ENCODE results near the gene ZNF317. TPM values are rescaled to one million over a fixed set of nuclear protein-coding genes. Genes with fewer than 3 reads are reported as not detected.

Gene ZNF317
- total and polyA plus RNA-seq, 9 of the 15 experiments (the other 6 are each of a cell fraction or from before 2014, with no cell fraction given), result 17.3 to 43.2 (median 34.8) TPM

DNA sequence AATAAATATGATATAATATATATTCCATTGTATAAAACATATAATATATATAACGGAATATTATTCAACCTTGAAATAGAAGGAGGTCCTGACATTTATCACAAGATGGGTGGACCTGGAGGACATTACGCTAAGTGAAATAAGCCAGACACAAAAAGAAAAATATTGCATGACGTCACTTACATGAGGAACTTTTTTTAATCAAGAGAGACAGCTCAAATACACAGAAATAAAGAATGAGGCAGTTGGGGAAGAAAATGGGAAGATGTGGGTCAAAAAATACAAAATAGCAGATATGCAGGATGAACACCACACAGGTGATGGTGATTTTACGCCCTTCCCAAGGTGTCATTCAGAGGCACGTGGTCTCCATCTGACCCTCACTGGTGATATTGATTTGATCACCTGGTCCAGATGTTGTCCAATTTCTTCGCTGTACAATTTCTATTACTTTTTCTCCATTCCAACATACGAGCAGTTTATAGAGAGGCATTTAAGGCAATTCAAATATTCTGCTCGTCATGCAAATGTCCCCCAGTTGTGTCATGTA lies 513 bp upstream of the ZNF317 start (continued):
- TF ChIP-seq, protein P1, sequence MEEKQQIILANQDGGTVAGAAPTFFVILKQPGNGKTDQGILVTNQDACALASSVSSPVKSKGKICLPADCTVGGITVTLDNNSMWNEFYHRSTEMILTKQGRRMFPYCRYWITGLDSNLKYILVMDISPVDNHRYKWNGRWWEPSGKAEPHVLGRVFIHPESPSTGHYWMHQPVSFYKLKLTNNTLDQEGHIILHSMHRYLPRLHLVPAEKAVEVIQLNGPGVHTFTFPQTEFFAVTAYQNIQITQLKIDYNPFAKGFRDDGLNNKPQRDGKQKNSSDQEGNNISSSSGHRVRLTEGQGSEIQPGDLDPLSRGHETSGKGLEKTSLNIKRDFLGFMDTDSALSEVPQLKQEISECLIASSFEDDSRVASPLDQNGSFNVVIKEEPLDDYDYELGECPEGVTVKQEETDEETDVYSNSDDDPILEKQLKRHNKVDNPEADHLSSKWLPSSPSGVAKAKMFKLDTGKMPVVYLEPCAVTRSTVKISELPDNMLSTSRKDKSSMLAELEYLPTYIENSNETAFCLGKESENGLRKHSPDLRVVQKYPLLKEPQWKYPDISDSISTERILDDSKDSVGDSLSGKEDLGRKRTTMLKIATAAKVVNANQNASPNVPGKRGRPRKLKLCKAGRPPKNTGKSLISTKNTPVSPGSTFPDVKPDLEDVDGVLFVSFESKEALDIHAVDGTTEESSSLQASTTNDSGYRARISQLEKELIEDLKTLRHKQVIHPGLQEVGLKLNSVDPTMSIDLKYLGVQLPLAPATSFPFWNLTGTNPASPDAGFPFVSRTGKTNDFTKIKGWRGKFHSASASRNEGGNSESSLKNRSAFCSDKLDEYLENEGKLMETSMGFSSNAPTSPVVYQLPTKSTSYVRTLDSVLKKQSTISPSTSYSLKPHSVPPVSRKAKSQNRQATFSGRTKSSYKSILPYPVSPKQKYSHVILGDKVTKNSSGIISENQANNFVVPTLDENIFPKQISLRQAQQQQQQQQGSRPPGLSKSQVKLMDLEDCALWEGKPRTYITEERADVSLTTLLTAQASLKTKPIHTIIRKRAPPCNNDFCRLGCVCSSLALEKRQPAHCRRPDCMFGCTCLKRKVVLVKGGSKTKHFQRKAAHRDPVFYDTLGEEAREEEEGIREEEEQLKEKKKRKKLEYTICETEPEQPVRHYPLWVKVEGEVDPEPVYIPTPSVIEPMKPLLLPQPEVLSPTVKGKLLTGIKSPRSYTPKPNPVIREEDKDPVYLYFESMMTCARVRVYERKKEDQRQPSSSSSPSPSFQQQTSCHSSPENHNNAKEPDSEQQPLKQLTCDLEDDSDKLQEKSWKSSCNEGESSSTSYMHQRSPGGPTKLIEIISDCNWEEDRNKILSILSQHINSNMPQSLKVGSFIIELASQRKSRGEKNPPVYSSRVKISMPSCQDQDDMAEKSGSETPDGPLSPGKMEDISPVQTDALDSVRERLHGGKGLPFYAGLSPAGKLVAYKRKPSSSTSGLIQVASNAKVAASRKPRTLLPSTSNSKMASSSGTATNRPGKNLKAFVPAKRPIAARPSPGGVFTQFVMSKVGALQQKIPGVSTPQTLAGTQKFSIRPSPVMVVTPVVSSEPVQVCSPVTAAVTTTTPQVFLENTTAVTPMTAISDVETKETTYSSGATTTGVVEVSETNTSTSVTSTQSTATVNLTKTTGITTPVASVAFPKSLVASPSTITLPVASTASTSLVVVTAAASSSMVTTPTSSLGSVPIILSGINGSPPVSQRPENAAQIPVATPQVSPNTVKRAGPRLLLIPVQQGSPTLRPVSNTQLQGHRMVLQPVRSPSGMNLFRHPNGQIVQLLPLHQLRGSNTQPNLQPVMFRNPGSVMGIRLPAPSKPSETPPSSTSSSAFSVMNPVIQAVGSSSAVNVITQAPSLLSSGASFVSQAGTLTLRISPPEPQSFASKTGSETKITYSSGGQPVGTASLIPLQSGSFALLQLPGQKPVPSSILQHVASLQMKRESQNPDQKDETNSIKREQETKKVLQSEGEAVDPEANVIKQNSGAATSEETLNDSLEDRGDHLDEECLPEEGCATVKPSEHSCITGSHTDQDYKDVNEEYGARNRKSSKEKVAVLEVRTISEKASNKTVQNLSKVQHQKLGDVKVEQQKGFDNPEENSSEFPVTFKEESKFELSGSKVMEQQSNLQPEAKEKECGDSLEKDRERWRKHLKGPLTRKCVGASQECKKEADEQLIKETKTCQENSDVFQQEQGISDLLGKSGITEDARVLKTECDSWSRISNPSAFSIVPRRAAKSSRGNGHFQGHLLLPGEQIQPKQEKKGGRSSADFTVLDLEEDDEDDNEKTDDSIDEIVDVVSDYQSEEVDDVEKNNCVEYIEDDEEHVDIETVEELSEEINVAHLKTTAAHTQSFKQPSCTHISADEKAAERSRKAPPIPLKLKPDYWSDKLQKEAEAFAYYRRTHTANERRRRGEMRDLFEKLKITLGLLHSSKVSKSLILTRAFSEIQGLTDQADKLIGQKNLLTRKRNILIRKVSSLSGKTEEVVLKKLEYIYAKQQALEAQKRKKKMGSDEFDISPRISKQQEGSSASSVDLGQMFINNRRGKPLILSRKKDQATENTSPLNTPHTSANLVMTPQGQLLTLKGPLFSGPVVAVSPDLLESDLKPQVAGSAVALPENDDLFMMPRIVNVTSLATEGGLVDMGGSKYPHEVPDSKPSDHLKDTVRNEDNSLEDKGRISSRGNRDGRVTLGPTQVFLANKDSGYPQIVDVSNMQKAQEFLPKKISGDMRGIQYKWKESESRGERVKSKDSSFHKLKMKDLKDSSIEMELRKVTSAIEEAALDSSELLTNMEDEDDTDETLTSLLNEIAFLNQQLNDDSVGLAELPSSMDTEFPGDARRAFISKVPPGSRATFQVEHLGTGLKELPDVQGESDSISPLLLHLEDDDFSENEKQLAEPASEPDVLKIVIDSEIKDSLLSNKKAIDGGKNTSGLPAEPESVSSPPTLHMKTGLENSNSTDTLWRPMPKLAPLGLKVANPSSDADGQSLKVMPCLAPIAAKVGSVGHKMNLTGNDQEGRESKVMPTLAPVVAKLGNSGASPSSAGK (IDR thresholded peaks at IDR 0.05), result peak; percentile 46; the same call in 1 of the 2 replicates
- TF ChIP-seq ZNF766 (CRISPR knock-in tag; conservative IDR thresholded peaks at IDR 0.05) (0 out of 2 replicates have a peak, but pooled peaks have one; percentile 2), JUND (IDR thresholded peaks at IDR 0.05; ENCODE audit: borderline replicate concordance, low read depth, low read length) (no peak), JUND (tag; IDR thresholded peaks at IDR 0.05; ENCODE audit: borderline replicate concordance, low read depth, low read length) (peak; percentile 56; the same call in 2 of the 3 replicates), MIER1 (IDR thresholded peaks at IDR 0.05; ENCODE audit: low read depth) (no peak), KHSRP (IDR thresholded peaks at IDR 0.05) (0 out of 2 replicates have a peak, but pooled peaks have one; percentile 31), RAD51 (IDR thresholded peaks at IDR 0.05; ENCODE audit: borderline replicate concordance, low read depth) (0 out of 2 replicates have a peak, but pooled peaks have one; percentile 17), MNT (conservative IDR thresholded peaks at IDR 0.05) (0 out of 4 replicates have a peak, but pooled peaks of 1 of the 2 experiments have one; percentile 29), ATF7 (IDR thresholded peaks at IDR 0.05) (peak; percentile 39; the same call in 1 of the 2 replicates), ZKSCAN1 (IDR thresholded peaks at IDR 0.05; ENCODE audit: low read depth, low read length) (no peak)
- TF ChIP-seq, protein P2, sequence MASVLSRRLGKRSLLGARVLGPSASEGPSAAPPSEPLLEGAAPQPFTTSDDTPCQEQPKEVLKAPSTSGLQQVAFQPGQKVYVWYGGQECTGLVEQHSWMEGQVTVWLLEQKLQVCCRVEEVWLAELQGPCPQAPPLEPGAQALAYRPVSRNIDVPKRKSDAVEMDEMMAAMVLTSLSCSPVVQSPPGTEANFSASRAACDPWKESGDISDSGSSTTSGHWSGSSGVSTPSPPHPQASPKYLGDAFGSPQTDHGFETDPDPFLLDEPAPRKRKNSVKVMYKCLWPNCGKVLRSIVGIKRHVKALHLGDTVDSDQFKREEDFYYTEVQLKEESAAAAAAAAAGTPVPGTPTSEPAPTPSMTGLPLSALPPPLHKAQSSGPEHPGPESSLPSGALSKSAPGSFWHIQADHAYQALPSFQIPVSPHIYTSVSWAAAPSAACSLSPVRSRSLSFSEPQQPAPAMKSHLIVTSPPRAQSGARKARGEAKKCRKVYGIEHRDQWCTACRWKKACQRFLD (CRISPR knock-in tag; IDR thresholded peaks at IDR 0.05), result 0 out of 2 replicates have a peak, but pooled peaks have one; percentile 15
